ENCODE data around the gene SRGAP3.

Gene SRGAP3

GRCh38 chr3:9194509-9195184 is 54.8 kb downstream of the SRGAP3 start (continued):
- TF ChIP-seq ZNF23 (tag by site-specific recombination; IDR thresholded peaks at IDR 0.05; ENCODE audit: borderline replicate concordance), result no peak
- no peak for TF ChIP-seq ZNF48 (tag by site-specific recombination; IDR thresholded peaks at IDR 0.05)
- TF ChIP-seq ZNF701 (tag by site-specific recombination; IDR thresholded peaks at IDR 0.05), result no peak
- TF ChIP-seq ZNF776 (tag by site-specific recombination; IDR thresholded peaks at IDR 0.05; ENCODE audit: borderline replicate concordance), result no peak
- peak; percentile 20; the same call in 1 of the 2 replicates for TF ChIP-seq BCL6B (tag by site-specific recombination; IDR thresholded peaks at IDR 0.05)
- no peak for TF ChIP-seq HOXA7 (CRISPR knock-in tag; IDR thresholded peaks at IDR 0.05; ENCODE audit: borderline replicate concordance)
- TF ChIP-seq PRDM1 (tag by site-specific recombination; IDR thresholded peaks at IDR 0.05), result no peak
- peak; percentile 91 for TF ChIP-seq ZNF18 (tag by site-specific recombination; IDR thresholded peaks at IDR 0.05)
- TF ChIP-seq ZNF488 (tag by site-specific recombination; IDR thresholded peaks at IDR 0.05), result no peak
- no peak for TF ChIP-seq YY2 (tag by site-specific recombination; IDR thresholded peaks at IDR 0.05)
- TF ChIP-seq ZNF555 (tag by site-specific recombination; conservative IDR thresholded peaks at IDR 0.05), result no peak
- TF ChIP-seq ZNF529 (tag by site-specific recombination; IDR thresholded peaks at IDR 0.05; ENCODE audit: insufficient replicate concordance), result no peak
- TF ChIP-seq ZNF266 (tag by site-specific recombination; IDR thresholded peaks at IDR 0.05; ENCODE audit: low read depth), result no peak
- no peak for TF ChIP-seq ZBTB10 (tag by site-specific recombination; IDR thresholded peaks at IDR 0.05)
- TF ChIP-seq ZNF223 (tag by site-specific recombination; IDR thresholded peaks at IDR 0.05), result no peak
- TF ChIP-seq ZNF677 (tag by site-specific recombination; IDR thresholded peaks at IDR 0.05), result no peak
- no peak for TF ChIP-seq ZNF239 (tag by site-specific recombination; IDR thresholded peaks at IDR 0.05)
- TF ChIP-seq ZBTB26 (tag by site-specific recombination; optimal IDR thresholded peaks at IDR 0.05), result no peak
- no peak for TF ChIP-seq ZNF274 (IDR thresholded peaks at IDR 0.05; ENCODE audit: low read length)
- no peak for TF ChIP-seq ZNF274 (tag by site-specific recombination; IDR thresholded peaks at IDR 0.05; ENCODE audit: borderline replicate concordance)
- TF ChIP-seq MYNN (tag by site-specific recombination; IDR thresholded peaks at IDR 0.05; ENCODE audit: borderline replicate concordance), result no peak
- peak; percentile 65; the same call in 1 of the 2 replicates for TF ChIP-seq ZNF391 (tag by site-specific recombination; IDR thresholded peaks at IDR 0.05; ENCODE audit: borderline replicate concordance, low read depth)
- TF ChIP-seq REST (tag by site-specific recombination; IDR thresholded peaks at IDR 0.05), result no peak
- no peak for TF ChIP-seq ZNF473 (tag by site-specific recombination; IDR thresholded peaks at IDR 0.05)
- TF ChIP-seq GFI1B (tag by site-specific recombination; IDR thresholded peaks at IDR 0.05), result 0 out of 2 replicates have a peak, but pooled peaks have one; percentile 52
- no peak for TF ChIP-seq ATF2 (tag by site-specific recombination; IDR thresholded peaks at IDR 0.05; ENCODE audit: low read depth)
